H9 (cell line): ENCODE data around the gene KDM5B. TPM values are rescaled to one million over a fixed set of nuclear protein-coding genes. Genes with fewer than 3 reads are reported as not detected.

ENCODE experiments used
- DNase-seq: peaks from one replicate; pipeline ENCODE4 v3.0.0-alpha.2; 2017
- H2AFZ ChIP-seq: one replicate; pipeline ENCODE4 v1.6.1; 2013; ENCODE audit warnings: mild to moderate bottlenecking, low read length, control low read depth, moderate library complexity
- H2AK5ac ChIP-seq: 2 replicates; pipeline ENCODE4 v1.6.1; 2013; ENCODE audit warnings: low read length, control low read depth, mixed read lengths; ENCODE audit not compliant: insufficient read length
- H2BK120ac ChIP-seq: one replicate; pipeline ENCODE4 v1.6.1; 2013; ENCODE audit warnings: low read depth, mild to moderate bottlenecking, low read length, control low read depth, inconsistent platforms; ENCODE audit not compliant: poor library complexity, severe bottlenecking
- H2BK12ac ChIP-seq: 2 replicates; pipeline ENCODE4 v1.6.1; 2013; ENCODE audit warnings: low read length, control low read depth, mixed read lengths, low read depth; ENCODE audit not compliant: insufficient read length
- H2BK15ac ChIP-seq: 2 replicates; pipeline ENCODE4 v1.6.1; 2013; ENCODE audit warnings: low read depth, low read length, control low read depth
- H2BK20ac ChIP-seq: one replicate; pipeline ENCODE4 v1.6.1; 2013; ENCODE audit warnings: low read depth, mild to moderate bottlenecking, low read length, control low read depth, inconsistent platforms; ENCODE audit not compliant: poor library complexity, severe bottlenecking
- H2BK5ac ChIP-seq: 2 replicates; pipeline ENCODE4 v1.6.1; 2013; ENCODE audit warnings: low read length, control low read depth, mixed read lengths; ENCODE audit not compliant: insufficient read length
- H3K14ac ChIP-seq: 2 replicates; pipeline ENCODE4 v1.6.1; 2013; ENCODE audit warnings: low read length, control low read depth; ENCODE audit not compliant: insufficient read depth
- H3K18ac ChIP-seq: 2 replicates; pipeline ENCODE4 v1.6.1; 2013; ENCODE audit warnings: low read depth, mild to moderate bottlenecking, mixed read lengths, low read length, control low read depth; ENCODE audit not compliant: insufficient read length
- H3K23ac ChIP-seq: 2 replicates; pipeline ENCODE4 v1.6.1; 2013; ENCODE audit warnings: low read length, control low read depth, mixed read lengths, low read depth; ENCODE audit not compliant: insufficient read length
- H3K23me2 ChIP-seq: 2 replicates; pipeline ENCODE4 v1.6.1; 2013; ENCODE audit warnings: low read depth, mild to moderate bottlenecking, mixed read lengths, low read length, control low read depth; ENCODE audit not compliant: insufficient read length, poor library complexity, severe bottlenecking
- H3K27ac ChIP-seq: 2 replicates; pipeline ENCODE4 v1.5.1; 2013; ENCODE audit warnings: low read length, control low read depth, mixed read lengths, low read depth; ENCODE audit not compliant: insufficient read length
- H3K27me3 ChIP-seq: 2 replicates; pipeline ENCODE4 v1.6.1; 2013; ENCODE audit warnings: low read length, control low read depth, inconsistent platforms; ENCODE audit not compliant: insufficient read depth
- H3K4ac ChIP-seq: 2 replicates; pipeline ENCODE4 v1.6.1; 2013; ENCODE audit warnings: low read depth, mild to moderate bottlenecking, control low read depth, inconsistent platforms, low read length, moderate library complexity
- H3K4me1 ChIP-seq: 2 replicates; pipeline ENCODE4 v1.6.1; 2013; ENCODE audit warnings: low read length, control low read depth, inconsistent platforms; ENCODE audit not compliant: insufficient read depth
- H3K4me2 ChIP-seq: 2 replicates; pipeline ENCODE4 v1.6.1; 2013; ENCODE audit warnings: low read length, control low read depth, mixed read lengths; ENCODE audit not compliant: insufficient read length, insufficient read depth
- H3K56ac ChIP-seq: 2 replicates; pipeline ENCODE4 v1.6.1; 2013; ENCODE audit warnings: low read depth, mild to moderate bottlenecking, mixed read lengths, low read length, control low read depth; ENCODE audit not compliant: insufficient read length
- H3K79me1 ChIP-seq: 2 replicates; pipeline ENCODE4 v1.6.1; 2013; ENCODE audit warnings: low read depth, mild to moderate bottlenecking, moderate library complexity, low read length, control low read depth, inconsistent platforms; ENCODE audit not compliant: insufficient read depth, poor library complexity, severe bottlenecking
- H3K79me2 ChIP-seq: 2 replicates; pipeline ENCODE4 v1.6.1; 2013; ENCODE audit warnings: low read length, control low read depth, inconsistent platforms; ENCODE audit not compliant: insufficient read depth
- H3K9ac ChIP-seq: 2 replicates; pipeline ENCODE4 v1.6.1; 2013; ENCODE audit warnings: low read length, control low read depth, mixed read lengths; ENCODE audit not compliant: insufficient read length; ENCODE audit errors: extremely low read depth
- H3K9me3 ChIP-seq: one replicate; pipeline ENCODE4 v1.6.1; 2013; ENCODE audit warnings: low read depth, low read length, inconsistent platforms; ENCODE audit not compliant: control insufficient read depth
- H3T11ph ChIP-seq: one replicate; pipeline ENCODE4 v1.6.1; 2013; ENCODE audit warnings: mild to moderate bottlenecking, low read length, control low read depth, inconsistent platforms
- H4K20me1 ChIP-seq: one replicate; pipeline ENCODE4 v1.6.1; 2013; ENCODE audit not compliant: control insufficient read depth, insufficient read length, insufficient read depth
- H4K5ac ChIP-seq: 2 replicates; pipeline ENCODE4 v1.6.1; 2013; ENCODE audit warnings: low read depth, mild to moderate bottlenecking, mixed read lengths, low read length, control low read depth; ENCODE audit not compliant: insufficient read length
- H4K8ac ChIP-seq: replicated peaks from 2 replicates; pipeline ENCODE4 v1.6.1; 2013; ENCODE audit warnings: low read length, control low read depth, mixed read lengths, low read depth; ENCODE audit not compliant: insufficient read length
- H4K91ac ChIP-seq: 2 replicates; pipeline ENCODE4 v1.6.1; 2013; ENCODE audit warnings: low read depth, mild to moderate bottlenecking, moderate library complexity, mixed read lengths, low read length, control low read depth; ENCODE audit not compliant: insufficient read length
- H3K27ac Mint-ChIP-seq, 3 experiments: 2 replicates in 2 of 3; 3 replicates in 1 of 3; pipeline ENCODE4 v1.8.0; 2020 to 2021; ENCODE audit warnings: mixed read lengths in 3 of 3, mild to moderate bottlenecking in 1 of 3, moderate library complexity in 1 of 3
- H3K27me3 Mint-ChIP-seq: 2 replicates; pipeline ENCODE4 v1.8.0; 2021; ENCODE audit warnings: low read depth, mild to moderate bottlenecking, moderate library complexity, mixed read lengths
- H3K36me3 Mint-ChIP-seq, 3 experiments: 2 replicates in 2 of 3; 3 replicates in 1 of 3; pipeline ENCODE4 v1.8.0; 2020 to 2021; ENCODE audit warnings: low read depth in 3 of 3, mixed read lengths in 3 of 3; ENCODE audit not compliant: insufficient read depth in 1 of 3
- H3K4me1 Mint-ChIP-seq, 2 experiments: 2 replicates each; pipeline ENCODE4 v1.8.0; 2020; ENCODE audit warnings: mixed read lengths in 2 of 2
- H3K4me3 Mint-ChIP-seq, 2 experiments: 2 replicates in 1 of 2; 3 replicates in 1 of 2; pipeline ENCODE4 v1.8.0; 2020 to 2021; ENCODE audit warnings: mild to moderate bottlenecking in 2 of 2, mixed read lengths in 2 of 2, moderate library complexity in 1 of 2
- H3K9me3 Mint-ChIP-seq, 2 experiments: 2 replicates in 1 of 2; 3 replicates in 1 of 2; pipeline ENCODE4 v1.8.0; 2020; ENCODE audit warnings: mild to moderate bottlenecking in 2 of 2, mixed read lengths in 2 of 2, moderate library complexity in 1 of 2
- CTCF ChIP-seq: fragments of 200-600 bp; sonication (generic); conservative IDR thresholded peaks from 3 replicates; pipeline ENCODE4 v1.8.0; 2021; ENCODE audit warnings: antibody characterized with exemption, mild to moderate bottlenecking
- WGBS: extraction: QIAGEN DNeasy Blood & Tissue Kit; methylation state at CpG from one replicate; pipeline ENCODE4 v1.1.7; 2013; ENCODE audit warnings: missing lambda C conversion rate, low lambda C conversion rate, mixed read lengths; ENCODE audit not compliant: insufficient read length; ENCODE audit errors: extremely low coverage; 5-methylcytosine and 5-hydroxymethylcytosine counted together
- total RNA-seq: library from RNA; stranded (reverse); gene quantifications from 2 replicates; pipeline ENCODE4 v1.2.1, GENCODE V29; 2021

KDM5B gene
- total RNA-seq, 1 experiment from 2014 or later, result 210 TPM

DNA sequence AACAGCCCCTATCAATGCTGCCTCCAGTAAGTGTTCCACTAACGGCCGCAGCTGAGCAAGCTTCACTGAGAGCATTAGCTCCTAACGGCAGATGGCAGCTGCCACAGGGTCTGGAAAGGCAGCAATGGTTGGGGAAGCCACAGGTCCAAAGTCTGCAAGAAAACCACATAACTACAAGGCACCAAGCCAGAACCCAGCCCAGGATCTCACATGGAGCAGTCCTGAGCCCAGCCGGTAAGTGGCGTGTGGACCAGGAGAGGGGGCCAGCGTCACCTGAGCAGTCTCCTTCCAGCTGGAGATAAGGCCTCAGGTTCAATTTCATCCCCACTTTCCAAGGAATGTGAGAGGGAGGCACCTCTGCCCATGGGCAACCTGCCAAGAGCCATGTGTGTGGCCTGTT is 111.2 kb downstream of the KDM5B start:
- no peak overlapping the region for H4K5ac ChIP-seq
- H2BK120ac ChIP-seq, result no peak overlapping the region
- no peak overlapping the region for H3K18ac ChIP-seq
- no peak overlapping the region for H3K9ac ChIP-seq
- no peak overlapping the region for H2AK5ac ChIP-seq
- H3K23ac ChIP-seq, result no peak overlapping the region
- peak; percentile 36; the same call in 1 of the 3 replicates for TF ChIP-seq CTCF
- Mint-ChIP-seq H3K4me1 (peaks cover 0 to 9% of the 10 kb centered on the region in 2 experiments; a peak in 3 of 4 replicates), H3K27ac (no peak overlapping the region), H3K4me3 (no peak overlapping the region), H3K36me3 (no peaks in the 10 kb centered on the region), H3K27me3 (peaks cover 26% of the 10 kb centered on the region), H3K9me3 (no peaks in the 10 kb centered on the region)
- H3K79me2 ChIP-seq, result no peaks in the 10 kb centered on the region
- no peak overlapping the region for H4K91ac ChIP-seq
- H3K4me2 ChIP-seq, result no peak overlapping the region
- H3K27me3 ChIP-seq, result no peaks in the 10 kb centered on the region
- no peaks in the 10 kb centered on the region for H4K20me1 ChIP-seq
- DNase-seq, result no peak
- no peaks in the 10 kb centered on the region for H3K4me1 ChIP-seq
- no peak overlapping the region for H3K27ac ChIP-seq
- no peak overlapping the region for H3K56ac ChIP-seq
- no peak overlapping the region for H2AFZ ChIP-seq
- no peak overlapping the region for H2BK5ac ChIP-seq
- no peak overlapping the region for H4K8ac ChIP-seq
- no peaks in the 10 kb centered on the region for H3K79me1 ChIP-seq
- H3K23me2 ChIP-seq, result no peaks in the 10 kb centered on the region
- no peak overlapping the region for H3K14ac ChIP-seq
- H2BK15ac ChIP-seq, result no peak overlapping the region
- H2BK12ac ChIP-seq, result no peak overlapping the region
- no CpG with 5 or more reads among the region's 6 CpGs for WGBS
- H3K9me3 ChIP-seq, result no peaks in the 10 kb centered on the region
- H3K4ac ChIP-seq, result no peak overlapping the region
- no peak overlapping the region for H3T11ph ChIP-seq
- no peak overlapping the region for H2BK20ac ChIP-seq
